ENCODE data around the gene MAGEA9. TPM values are rescaled to one million over a fixed set of nuclear protein-coding genes. Genes with fewer than 3 reads are reported as not detected.
A peak's percentile ranks its signal among the peaks of the same experiment; 100 is the strongest.
"Not testable (repeated sequence)": the region's sequence is repeated elsewhere in the genome, so short reads cannot be mapped to it uniquely, and the experiment has no call there.

The MAGEA9 gene
- total RNA-seq, 2 donors from 2014 or later = not detected

DNA sequence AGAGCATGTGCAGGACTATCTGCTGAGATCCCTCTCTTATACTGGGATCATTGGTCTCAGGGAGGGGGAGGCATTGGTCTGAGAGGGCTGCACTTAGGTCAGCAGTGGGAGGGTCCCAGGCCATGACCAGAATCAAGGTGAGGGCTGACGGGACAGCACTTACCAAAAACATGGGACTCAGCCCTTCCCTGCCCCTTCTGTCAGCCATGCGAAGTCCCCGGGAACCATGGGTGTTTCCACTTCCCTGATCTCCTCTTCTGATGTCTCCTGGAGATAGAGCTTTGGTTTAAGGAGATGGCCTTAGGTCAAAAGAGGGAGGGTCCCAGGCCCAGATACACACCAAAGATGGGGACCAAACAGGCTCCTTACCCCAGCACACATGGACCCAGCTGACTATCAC lies 20.8 kb upstream of the MAGEA9 start:
- DNase-seq (ENCODE audit: low spot score) = peak; percentile 23
- TF ChIP-seq, protein P1, sequence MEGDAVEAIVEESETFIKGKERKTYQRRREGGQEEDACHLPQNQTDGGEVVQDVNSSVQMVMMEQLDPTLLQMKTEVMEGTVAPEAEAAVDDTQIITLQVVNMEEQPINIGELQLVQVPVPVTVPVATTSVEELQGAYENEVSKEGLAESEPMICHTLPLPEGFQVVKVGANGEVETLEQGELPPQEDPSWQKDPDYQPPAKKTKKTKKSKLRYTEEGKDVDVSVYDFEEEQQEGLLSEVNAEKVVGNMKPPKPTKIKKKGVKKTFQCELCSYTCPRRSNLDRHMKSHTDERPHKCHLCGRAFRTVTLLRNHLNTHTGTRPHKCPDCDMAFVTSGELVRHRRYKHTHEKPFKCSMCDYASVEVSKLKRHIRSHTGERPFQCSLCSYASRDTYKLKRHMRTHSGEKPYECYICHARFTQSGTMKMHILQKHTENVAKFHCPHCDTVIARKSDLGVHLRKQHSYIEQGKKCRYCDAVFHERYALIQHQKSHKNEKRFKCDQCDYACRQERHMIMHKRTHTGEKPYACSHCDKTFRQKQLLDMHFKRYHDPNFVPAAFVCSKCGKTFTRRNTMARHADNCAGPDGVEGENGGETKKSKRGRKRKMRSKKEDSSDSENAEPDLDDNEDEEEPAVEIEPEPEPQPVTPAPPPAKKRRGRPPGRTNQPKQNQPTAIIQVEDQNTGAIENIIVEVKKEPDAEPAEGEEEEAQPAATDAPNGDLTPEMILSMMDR (IDR thresholded peaks at IDR 0.05) = no peak
- Histone ChIP-seq H3K27me3 (no peaks in the 10 kb centered on the region), H3K4me3 (no peak overlapping the region), H3K9me3 (no peaks in the 10 kb centered on the region), H3K27ac (no peak overlapping the region), H3K4me1 (no peaks in the 10 kb centered on the region), H3K36me3 (no peaks in the 10 kb centered on the region)

GRCh38 chrX:149761858-149762674 lies 19.7 kb upstream of the MAGEA9 start:
- H3K27me3 ChIP-seq, H3K27ac ChIP-seq, H3K4me3 ChIP-seq, H3K9me3 ChIP-seq, H3K4me1 ChIP-seq, H3K36me3 ChIP-seq: not testable (repeated sequence)
- DNase-seq (ENCODE audit: low spot score) = peak; percentile 28

DNA sequence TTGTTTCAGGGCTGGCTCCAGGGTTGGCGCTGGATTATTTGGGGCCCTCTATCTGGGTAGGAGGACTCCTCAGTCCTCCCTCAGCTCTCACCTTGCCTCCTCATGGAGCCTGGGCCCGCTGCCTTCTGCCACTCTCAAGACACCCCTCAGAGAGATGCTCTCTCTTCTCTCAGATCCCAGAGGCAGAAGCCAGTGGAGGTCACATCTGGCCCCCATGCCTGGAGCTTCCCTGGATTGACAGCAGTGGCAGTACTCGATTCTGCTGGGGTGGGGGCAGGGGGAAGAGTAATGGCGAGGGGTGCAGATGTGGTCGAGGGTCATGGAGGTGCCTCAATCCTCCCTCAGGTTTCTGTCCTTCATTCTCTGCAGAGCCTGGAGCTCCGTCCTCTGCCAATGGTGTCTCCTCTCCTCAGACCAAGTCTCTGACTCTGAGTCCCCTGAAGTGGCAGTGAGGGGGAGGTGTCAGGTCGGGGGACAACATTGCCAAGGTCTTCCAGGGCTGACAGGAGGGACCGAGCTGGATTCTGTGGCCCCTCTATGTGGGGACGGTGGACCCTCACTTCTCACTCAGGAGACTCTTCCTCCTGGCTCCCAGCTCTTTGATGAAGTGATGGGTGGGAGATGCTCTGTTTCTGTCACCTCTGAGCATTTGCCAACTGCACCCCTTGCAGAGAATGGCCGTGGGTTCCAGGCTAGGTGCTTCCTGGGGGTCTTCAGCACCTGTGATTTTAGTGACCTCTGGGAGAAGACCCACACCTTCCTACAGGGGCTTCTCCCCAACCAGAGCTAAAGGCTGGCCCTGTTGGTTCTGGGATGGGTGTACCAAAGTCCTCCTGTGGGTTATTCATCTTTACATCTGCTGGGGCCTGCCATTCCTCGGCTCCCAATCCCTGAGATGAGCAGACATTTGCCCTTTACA lies 18.8 kb upstream of the MAGEA9 start:
- no peaks in the 10 kb centered on the region for H3K36me3 ChIP-seq
- TF ChIP-seq, protein P1 (IDR thresholded peaks at IDR 0.05) = no peak
- H3K27me3 ChIP-seq = no peaks in the 10 kb centered on the region
- no peak overlapping the region for H3K27ac ChIP-seq
- H3K4me3 ChIP-seq = no peak overlapping the region
- DNase-seq (ENCODE audit: low spot score) = peak; percentile 52
- no peaks in the 10 kb centered on the region for H3K9me3 ChIP-seq
- H3K4me1 ChIP-seq = no peaks in the 10 kb centered on the region

DNA sequence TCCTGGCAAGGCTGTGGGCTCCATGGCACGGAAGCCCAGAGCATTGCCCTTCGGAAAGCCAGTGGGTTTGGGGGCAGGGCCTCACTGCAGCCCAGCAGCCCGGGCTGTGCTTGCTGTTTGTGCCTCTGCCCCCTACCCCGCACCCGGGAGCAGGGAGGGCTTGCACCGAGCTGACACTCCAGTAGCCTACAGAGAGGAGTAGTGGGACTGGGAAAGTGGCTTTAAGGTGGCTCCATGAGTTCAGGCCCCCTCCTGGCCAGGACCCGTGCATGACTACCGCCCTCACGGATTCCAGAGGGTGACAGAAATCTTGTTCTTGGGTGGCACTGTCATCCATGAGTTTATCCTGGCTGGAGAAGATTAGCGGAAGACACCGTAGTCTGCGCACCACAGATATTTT lies 11.4 kb upstream of the MAGEA9 start:
- not testable (repeated sequence) for H3K4me3 ChIP-seq, H3K27me3 ChIP-seq, H3K27ac ChIP-seq, H3K9me3 ChIP-seq, H3K36me3 ChIP-seq, H3K4me1 ChIP-seq
- DNase-seq (ENCODE audit: low spot score) = peak; percentile 47

- H3K9me3 ChIP-seq; DNase-seq (ENCODE audit: low spot score); H3K27ac ChIP-seq; H3K4me1 ChIP-seq; H3K36me3 ChIP-seq; H3K4me3 ChIP-seq; H3K27me3 ChIP-seq: not testable (repeated sequence)
Measured at GRCh38 chrX:149773026-149773425, 8.7 kb upstream of the MAGEA9 start.

- H3K4me3 ChIP-seq; H3K36me3 ChIP-seq; H3K27me3 ChIP-seq; H3K27ac ChIP-seq; DNase-seq (ENCODE audit: low spot score); H3K9me3 ChIP-seq; H3K4me1 ChIP-seq: not testable (repeated sequence)
Measured at GRCh38 chrX:149773768-149774167, 8.0 kb upstream of the MAGEA9 start, which contains the start of gene HSFX1. Gene HSFX1 (plus strand): TSS chrX:149774068. CDS start chrX:149774682, 614 bp downstream.

GRCh38 chrX:149777999-149778398 lies 3.7 kb upstream of the MAGEA9 start:
- not testable (repeated sequence) for H3K4me3 ChIP-seq; DNase-seq (ENCODE audit: low spot score); H3K9me3 ChIP-seq; H3K27ac ChIP-seq; H3K4me1 ChIP-seq; H3K27me3 ChIP-seq; H3K36me3 ChIP-seq

GRCh38 chrX:149795531-149795930 lies 13.8 kb downstream of the MAGEA9 start:
- H3K4me1 ChIP-seq; H3K9me3 ChIP-seq; H3K4me3 ChIP-seq; H3K27ac ChIP-seq; H3K27me3 ChIP-seq; H3K36me3 ChIP-seq; DNase-seq (ENCODE audit: low spot score): not testable (repeated sequence)

Measured in right atrium auricular region (tissue), 2 donors.